Fibroblast of lung (primary cell): Measurements from ENCODE around the gene SLC24A5.

Source experiments
- CTCF ChIP-seq, 2 donors: IDR thresholded peaks in 1 of 2; conservative IDR thresholded peaks in 1 of 2; 1 replicate in 1 of 2; 2 replicates in 1 of 2; pipeline ENCODE4 v1.5.1; 2011 to 2012; ENCODE audit warnings: low read length in 2 of 2, control low read depth in 1 of 2, inconsistent platforms in 1 of 2, low read depth in 1 of 2, mild to moderate bottlenecking in 1 of 2
- EZH2 ChIP-seq: IDR thresholded peaks from 2 replicates; pipeline ENCODE4 v1.5.1; 2012; ENCODE audit warnings: low read length, control low read depth, mild to moderate bottlenecking; ENCODE audit errors: missing control alignments

- TF ChIP-seq CTCF (conservative IDR thresholded peaks at IDR 0.05 in 1 of 2, IDR thresholded peaks at IDR 0.05 in 1 of 2; ENCODE audit: low read depth in 1 of 2, low read length in 2 of 2) (no peak), EZH2 (no peak)
Observed at GRCh38 chr15:48177766-48178647, 57.2 kb downstream of the SLC24A5 start, which contains the start of gene MYEF2.
